Limb (tissue), 2 donors: Measurements from ENCODE around the gene SOX14.

Experiments
- DNase-seq, 2 donors: peaks; one replicate each; pipeline ENCODE4 v3.0.0-alpha.2; 2016; ENCODE audit errors: extremely low spot score in 2 of 2

SOX14 gene

GRCh38 chr3:137764001-137764433, at the start of gene SOX14:
SOX14 (plus strand) TSS chr3:137764315; CDS start chr3:137764785, 470 bp downstream.
- peak in 1 of 2 donors; percentile 57 for DNase-seq

DNA sequence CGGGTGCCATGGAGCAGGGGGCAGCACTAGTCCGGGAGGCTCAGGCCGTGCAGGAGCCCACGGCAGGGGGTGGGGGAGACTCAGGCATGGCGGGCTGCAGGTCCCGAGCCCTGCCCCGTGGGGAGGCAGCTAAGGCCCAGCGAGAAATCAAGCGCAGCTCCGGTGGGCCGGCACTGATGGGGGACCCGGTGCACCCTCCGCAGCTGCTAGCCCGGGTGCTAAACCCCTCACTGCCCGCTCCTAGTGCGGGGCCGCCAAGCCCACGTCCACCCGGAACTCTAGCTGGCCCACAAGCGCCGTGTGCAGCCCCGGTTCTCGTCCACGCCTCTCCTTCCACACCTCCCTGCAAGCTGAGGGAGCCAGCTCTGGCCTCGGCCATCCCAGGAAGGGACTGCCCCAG, 49.6 kb upstream of the SOX14 start:
- DNase-seq = no peak

DNA sequence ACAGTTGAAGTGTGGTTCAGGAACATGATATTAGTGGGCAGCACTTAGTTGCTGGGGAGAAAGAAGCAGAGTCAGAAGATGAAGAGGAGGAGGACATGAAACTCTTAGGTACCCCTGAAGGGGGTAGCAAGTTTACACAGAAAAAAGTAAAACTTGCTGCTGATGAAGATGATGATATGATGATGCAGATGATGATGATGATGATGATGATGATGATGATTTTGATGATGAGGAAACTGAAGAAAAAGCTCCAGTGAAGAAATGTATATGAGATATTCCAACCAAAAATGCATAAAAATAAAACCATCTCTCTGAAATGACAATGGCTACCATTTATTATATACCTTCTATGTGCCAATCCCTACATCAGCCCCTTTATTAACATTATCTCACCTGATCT, 39.9 kb upstream of the SOX14 start:
- no peak for DNase-seq

GRCh38 chr3:137737208-137737607, 26.9 kb upstream of the SOX14 start:
- no peak for DNase-seq

DNA sequence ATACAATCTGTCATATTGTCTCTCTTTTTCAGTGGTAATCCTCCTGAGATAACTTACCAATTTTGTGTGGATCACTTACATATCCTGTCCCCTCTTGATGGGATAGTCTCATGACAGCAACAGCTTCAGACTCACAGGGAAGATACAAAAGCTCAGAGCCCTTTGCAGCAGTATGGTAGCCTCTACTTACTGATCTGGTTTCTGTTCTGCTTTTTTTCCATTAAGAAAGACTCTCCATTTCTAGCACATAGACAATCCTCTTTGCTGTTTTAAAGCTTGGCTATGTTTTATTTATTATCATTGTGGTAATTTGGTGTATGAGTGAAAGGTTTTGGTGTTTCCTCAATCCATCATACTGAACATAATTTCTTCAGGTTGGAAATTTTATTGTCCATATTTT, 25.4 kb upstream of the SOX14 start:
- no peak for DNase-seq

GRCh38 chr3:137743608-137744007, 20.5 kb upstream of the SOX14 start:
- no peak for DNase-seq

- no peak for DNase-seq
Measured at GRCh38 chr3:137746808-137747207, 17.3 kb upstream of the SOX14 start.

DNA sequence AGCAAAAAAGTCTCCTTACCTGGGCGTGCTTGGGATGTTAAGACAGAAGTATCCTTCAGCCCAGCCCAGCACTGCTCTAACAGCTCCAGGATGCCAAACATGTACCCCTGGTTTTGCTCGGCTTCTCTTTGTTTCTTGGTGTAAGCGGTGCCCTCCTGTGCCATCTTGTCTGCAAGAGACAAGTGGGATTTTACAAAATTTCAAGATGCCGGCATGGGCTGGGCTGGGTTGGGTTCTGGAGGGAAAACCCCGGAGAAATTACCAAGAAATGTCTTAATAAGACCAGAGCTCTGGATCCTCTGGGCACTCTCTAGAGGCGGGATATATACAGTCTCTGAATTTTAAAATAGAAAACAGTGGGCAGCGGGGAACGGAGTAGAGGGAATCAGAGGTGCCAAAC, 4.6 kb upstream of the SOX14 start:
- DNase-seq = no peak

DNA sequence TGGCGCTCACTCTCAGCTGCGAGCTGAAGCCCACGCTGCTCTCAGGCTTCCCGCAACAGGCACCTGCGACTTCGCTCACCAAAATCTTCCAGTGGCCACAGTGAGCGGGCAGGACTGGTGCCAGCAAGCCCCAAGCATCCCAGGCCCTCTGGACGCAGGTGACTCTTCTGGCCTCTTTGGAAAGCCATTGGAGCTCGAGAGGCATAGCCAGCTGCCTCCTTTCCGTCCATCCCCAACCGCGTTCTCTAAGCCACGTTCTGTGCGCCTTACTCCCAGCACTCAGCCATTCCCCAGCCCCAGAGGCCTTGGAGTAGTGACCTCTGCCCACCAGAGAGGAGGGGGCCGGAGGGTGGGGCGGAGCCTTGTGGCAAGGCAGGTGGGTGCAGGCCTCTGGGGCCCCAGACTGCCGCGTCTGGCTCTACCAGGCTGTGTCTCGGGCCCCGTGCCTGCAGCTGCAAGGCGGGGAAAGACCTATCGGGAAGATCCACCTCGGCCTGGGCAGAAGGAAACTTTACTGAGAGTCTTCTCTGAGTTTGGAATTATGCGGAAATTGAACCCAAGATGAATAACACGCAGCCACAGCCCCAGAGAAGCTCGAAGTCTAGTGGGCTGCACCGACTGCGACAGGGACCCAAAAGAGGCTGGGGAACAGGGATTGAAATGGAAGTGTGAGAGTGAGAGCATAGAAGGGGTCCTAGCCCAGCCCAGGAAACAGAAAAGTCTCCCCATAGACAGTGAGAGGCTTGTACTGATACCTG, 3.6 kb upstream of the SOX14 start:
- DNase-seq = no peak

- peak in 1 of 2 donors; percentile 27 for DNase-seq
Measured at GRCh38 chr3:137761099-137761562, 3.0 kb upstream of the SOX14 start.

DNA sequence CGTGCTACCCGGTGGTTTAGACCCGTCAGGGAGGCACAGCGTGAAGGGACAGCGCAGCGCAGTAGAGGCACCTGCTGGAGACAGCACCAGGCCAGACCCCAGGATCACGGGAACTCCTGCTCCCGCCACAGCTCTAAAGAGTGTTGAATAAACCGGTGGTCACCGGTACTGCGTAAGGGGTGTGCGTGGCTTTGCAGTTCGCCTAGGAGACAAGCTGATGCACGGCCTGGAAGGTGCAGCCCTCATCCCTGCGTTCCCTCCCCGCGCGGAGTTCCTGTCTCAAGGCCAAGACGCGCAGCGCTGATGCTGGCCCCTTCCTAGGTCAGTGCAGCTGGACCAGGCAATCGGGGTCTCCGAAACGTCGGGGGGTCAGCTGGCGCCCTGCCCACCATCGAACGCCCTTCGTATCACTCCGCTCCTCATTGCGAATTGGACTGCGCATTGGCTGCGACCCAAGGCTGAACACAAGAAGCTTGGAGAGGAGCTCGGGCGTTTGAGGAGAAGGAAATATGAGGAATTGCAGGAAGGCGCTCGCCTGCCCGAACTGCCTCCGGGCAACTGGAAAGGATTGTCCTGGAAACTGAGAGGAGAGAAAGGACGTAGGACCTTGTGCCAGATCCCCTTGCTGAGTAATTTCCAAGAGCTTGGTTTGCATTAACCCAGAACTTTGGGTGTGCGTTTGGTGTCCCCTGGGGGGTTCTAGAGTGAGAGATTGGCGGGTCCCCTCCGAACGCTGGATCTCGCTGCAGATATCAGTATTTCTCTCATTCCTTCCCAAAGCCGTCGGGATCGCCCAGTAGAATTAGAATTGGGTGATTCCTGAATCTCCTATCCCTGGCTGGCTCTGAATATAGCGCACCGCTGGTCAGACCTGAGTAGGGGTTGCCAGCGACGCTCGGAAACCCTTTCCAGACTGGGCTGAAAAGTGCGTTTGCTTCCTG, 2.3 kb upstream of the SOX14 start:
- DNase-seq = peak in 1 of 2 donors; percentile 46

GRCh38 chr3:137762674-137763593, 1.2 kb upstream of the SOX14 start:
- DNase-seq = no peak

DNA sequence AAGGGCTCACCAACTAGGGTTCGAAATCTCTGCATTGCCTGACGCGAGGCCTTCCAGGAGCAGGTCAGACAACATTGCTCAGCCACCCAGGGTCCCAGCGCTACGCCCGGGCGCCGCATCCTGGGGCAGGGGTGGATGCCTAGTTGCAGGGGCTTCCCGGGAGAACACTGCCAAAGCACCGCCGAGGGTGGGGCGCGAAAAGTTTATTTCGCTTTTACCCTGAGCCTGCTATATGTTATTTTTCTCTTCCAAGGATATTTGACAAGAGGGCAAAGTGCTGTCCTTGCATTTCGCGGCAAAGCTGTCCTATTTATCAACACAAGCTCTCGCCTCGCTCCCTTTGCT, 549 bp upstream of the SOX14 start:
- DNase-seq = peak in 1 of 2 donors; percentile 42

DNA sequence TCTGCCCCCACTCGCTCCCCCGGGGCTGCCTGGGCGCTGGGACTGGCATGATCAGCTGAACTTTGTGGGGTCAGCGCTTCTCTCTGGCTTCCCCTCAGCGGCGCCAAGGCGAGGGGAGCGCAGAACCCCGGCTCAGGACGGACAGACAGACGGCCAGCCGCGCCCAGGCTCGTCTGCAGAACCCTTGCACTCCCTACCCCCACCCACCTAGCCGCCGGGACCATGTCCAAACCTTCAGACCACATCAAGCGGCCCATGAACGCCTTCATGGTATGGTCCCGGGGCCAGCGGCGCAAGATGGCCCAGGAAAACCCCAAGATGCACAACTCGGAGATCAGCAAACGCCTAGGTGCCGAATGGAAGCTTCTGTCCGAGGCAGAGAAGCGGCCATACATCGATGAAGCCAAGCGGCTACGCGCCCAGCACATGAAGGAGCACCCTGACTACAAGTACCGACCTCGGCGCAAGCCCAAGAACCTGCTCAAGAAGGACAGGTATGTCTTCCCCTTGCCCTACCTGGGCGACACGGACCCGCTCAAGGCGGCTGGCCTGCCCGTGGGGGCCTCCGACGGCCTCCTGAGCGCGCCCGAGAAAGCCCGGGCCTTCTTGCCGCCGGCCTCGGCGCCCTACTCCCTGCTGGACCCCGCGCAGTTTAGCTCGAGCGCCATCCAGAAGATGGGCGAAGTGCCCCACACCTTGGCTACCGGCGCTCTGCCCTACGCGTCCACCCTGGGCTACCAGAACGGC, 621 bp downstream of the SOX14 start:
- DNase-seq = peak in 1 of 2 donors; percentile 36

- peak in 1 of 2 donors; percentile 28 for DNase-seq
Measured at GRCh38 chr3:137765310-137766033, 1.4 kb downstream of the SOX14 start.

DNA sequence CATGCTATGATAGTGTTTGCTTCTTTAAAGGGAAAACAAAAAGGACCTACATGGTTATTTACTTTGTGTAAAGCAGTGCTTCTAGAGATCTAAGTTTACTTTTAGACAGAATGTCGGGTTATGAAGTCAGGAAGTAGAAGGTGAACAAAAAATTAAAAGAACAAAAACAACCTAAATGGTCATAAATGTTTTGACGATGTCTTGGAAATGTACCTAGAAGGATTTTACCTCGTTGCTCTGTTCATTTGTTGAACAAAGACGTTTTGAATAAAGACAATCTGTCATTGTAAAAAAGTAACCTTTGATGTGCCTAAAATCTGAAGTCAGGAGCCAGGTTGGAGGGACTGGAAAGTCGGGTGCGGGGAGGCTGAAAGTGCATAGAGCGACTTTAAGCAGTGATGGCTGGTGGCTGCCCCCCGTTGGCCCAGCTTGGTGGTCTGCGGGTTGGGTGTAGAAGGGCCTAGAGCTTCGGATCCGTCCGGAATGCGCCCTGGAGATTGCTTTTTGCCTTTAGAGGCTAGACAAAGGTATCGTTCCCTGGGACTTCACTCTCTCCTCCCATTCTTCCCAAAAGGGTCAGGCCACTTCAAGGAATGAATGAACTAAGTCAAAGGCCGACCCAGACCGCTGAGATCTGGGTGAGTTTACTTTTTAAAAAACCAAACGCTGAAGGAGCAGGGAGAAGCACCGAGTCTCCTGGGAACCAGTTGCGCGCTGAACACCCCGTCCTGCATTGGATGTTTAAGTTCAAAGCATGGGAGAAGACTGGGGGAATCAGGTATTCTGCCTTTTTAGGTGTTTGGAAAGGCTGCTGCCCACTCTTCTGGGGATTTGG, 2.1 kb downstream of the SOX14 start:
- peak in 1 of 2 donors; percentile 30 for DNase-seq

DNA sequence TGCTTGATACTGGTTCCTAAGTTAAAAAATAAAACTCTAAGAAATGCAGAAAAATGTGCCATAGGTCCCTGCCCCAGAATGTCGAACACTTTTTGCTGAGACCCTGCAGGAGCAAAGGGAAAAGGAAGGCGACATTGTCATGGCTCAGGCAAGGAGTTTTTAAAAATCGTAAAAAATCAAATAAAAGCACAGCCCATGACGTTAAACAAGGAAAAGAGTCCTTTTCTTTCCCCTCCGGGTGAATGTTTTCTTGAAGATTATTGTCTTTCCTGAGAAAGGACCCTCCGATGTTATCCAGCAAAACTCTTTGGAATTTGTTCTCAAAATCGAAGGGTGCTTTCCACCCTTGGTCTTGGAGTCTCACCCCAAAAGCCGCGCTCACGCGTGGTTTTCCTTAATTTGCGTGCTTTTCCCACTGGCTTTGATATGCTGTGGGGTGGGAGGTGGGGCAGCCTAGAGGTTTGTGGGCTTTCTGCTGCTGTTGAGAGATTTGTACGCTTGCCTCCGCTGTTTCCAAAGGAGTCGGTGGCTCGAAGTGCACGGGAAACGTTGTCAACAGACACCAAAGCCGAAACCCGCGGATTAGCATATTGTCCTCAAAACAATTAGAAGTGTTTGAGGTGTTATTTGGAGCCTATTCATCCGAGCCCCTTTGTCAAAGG, 2.9 kb downstream of the SOX14 start:
- DNase-seq = peak in 1 of 2 donors; percentile 34
